Measurements from ENCODE around the gene SS18L1.
A peak's percentile ranks its signal among the peaks of the same experiment; 100 is the strongest.
"Not testable (repeated sequence)": the region's sequence is repeated elsewhere in the genome, so short reads cannot be mapped to it uniquely, and the experiment has no call there.

Gene SS18L1

GRCh38 chr20:62135573-62136266, 7.8 kb upstream of the SS18L1 start:
- FAIRE-seq (no peak), DNase-seq (ENCODE audit: extremely low spot score, insufficient read length, low read depth) (no peak)

GRCh38 chr20:62136283-62137091, 7.1 kb upstream of the SS18L1 start:
- FAIRE-seq (no peak), DNase-seq (ENCODE audit: extremely low spot score, insufficient read length, low read depth) (no peak)

GRCh38 chr20:62137092-62137384, 6.5 kb upstream of the SS18L1 start:
- DNase-seq (ENCODE audit: extremely low spot score, insufficient read length, low read depth), result no peak

GRCh38 chr20:62137478-62138203, 5.9 kb upstream of the SS18L1 start:
- FAIRE-seq (no peak), DNase-seq (ENCODE audit: extremely low spot score, insufficient read length, low read depth) (no peak)

More at GRCh38 chr20:62137092-62137384, 6.5 kb upstream of the SS18L1 start:
- FAIRE-seq, result no peak

- DNase-seq (ENCODE audit: extremely low spot score, insufficient read length, low read depth), result no peak
- no peak for FAIRE-seq
Measured at GRCh38 chr20:62138204-62138543, 5.4 kb upstream of the SS18L1 start.

- DNase-seq (ENCODE audit: extremely low spot score, insufficient read length, low read depth) (no peak), FAIRE-seq (no peak)
Measured at GRCh38 chr20:62138912-62139311, 4.7 kb upstream of the SS18L1 start.

GRCh38 chr20:62139636-62140035, 3.9 kb upstream of the SS18L1 start:
- FAIRE-seq, result no peak
- DNase-seq (ENCODE audit: extremely low spot score, insufficient read length, low read depth), result no peak

- FAIRE-seq (no peak), DNase-seq (ENCODE audit: extremely low spot score, insufficient read length, low read depth) (no peak)
Measured at GRCh38 chr20:62141043-62141396, 2.5 kb upstream of the SS18L1 start.

GRCh38 chr20:62141397-62142251, 1.9 kb upstream of the SS18L1 start:
- peak; percentile 9 for FAIRE-seq
- DNase-seq (ENCODE audit: extremely low spot score, insufficient read length, low read depth), result no peak

- FAIRE-seq, result no peak
Measured at GRCh38 chr20:62142252-62143080, 1.1 kb upstream of the SS18L1 start.

GRCh38 chr20:62143957-62144825, 622 bp downstream of the SS18L1 start:
- peak; percentile 55 for FAIRE-seq

More at GRCh38 chr20:62142252-62143080, 1.1 kb upstream of the SS18L1 start:
- no peak for DNase-seq (ENCODE audit: extremely low spot score, insufficient read length, low read depth)

GRCh38 chr20:62145688-62146018, 2.1 kb downstream of the SS18L1 start:
- FAIRE-seq, result no peak
- DNase-seq (ENCODE audit: extremely low spot score, insufficient read length, low read depth), result no peak

More at GRCh38 chr20:62143957-62144825, 622 bp downstream of the SS18L1 start:
- DNase-seq (ENCODE audit: extremely low spot score, insufficient read length, low read depth), result peak; percentile 48

GRCh38 chr20:62146019-62146755, 2.6 kb downstream of the SS18L1 start:
- DNase-seq (ENCODE audit: extremely low spot score, insufficient read length, low read depth) (no peak), FAIRE-seq (no peak)

GRCh38 chr20:62147125-62147524, 3.6 kb downstream of the SS18L1 start:
- DNase-seq (ENCODE audit: extremely low spot score, insufficient read length, low read depth), result no peak
- FAIRE-seq, result no peak

- DNase-seq (ENCODE audit: extremely low spot score, insufficient read length, low read depth) (no peak), FAIRE-seq (no peak)
Measured at GRCh38 chr20:62147528-62147927, 4.0 kb downstream of the SS18L1 start.

- not testable (repeated sequence) for FAIRE-seq; DNase-seq (ENCODE audit: extremely low spot score, insufficient read length, low read depth)
Measured at GRCh38 chr20:62148383-62148782, 4.8 kb downstream of the SS18L1 start.

- no peak for DNase-seq (ENCODE audit: extremely low spot score, insufficient read length, low read depth)
- no peak for FAIRE-seq
Measured at GRCh38 chr20:62148908-62149314, 5.3 kb downstream of the SS18L1 start.

Measured in GM18507 (cell line).